ENCODE measurements around the gene FTO. TPM values are rescaled to one million over a fixed set of nuclear protein-coding genes. Genes with fewer than 3 reads are reported as not detected.

The FTO gene
- total and polyA plus RNA-seq, 7 experiments from 2014 or later = 47.2 to 104 (median 58.3) TPM

DNA sequence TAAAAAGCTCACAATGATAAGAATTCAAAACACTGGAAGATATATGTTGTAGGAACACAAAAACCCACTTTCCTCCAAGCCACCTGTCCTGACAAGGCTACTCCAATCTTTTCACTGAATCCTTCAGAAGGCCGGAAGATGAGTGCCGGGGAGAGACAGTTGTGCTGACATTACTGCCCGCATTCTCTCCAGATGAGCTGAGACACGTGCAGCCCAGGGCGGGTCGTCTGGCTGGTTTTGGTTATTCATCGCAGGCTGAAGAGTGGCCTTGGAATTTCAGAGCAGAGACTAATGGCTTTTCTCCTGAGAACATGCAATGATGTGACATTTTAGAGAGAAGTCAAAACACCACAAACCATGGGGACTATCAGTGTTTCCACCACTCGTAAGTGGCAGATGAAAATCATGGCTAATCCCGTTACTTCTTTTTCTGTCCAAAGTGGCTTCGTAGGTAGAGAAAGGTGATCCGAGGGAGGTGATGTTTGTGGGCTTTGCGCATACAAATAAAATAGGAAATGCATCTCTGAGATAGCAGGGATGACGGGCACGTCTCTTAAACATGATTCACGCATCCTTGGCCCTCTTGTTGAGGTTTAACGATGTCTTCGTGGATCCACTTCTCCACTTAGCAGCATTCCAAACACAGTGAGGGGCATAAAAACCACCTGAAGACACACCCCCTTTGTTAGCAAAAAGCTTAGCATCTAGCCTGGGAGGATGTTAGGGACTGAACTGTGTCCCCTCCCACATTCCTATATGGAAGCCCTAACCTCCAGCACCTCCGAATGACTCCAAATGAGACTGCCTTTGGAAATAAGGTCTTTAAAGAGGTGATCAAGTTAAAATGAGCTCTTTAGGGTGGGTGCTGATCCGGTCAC, 448.6 kb downstream of the FTO start:
- Mint-ChIP-seq H3K4me3 (no peak overlapping the region), H3K9me3 (peaks cover 0 to 16% (median 9%) of the 10 kb centered on the region in 11 donors), H3K36me3 (no peaks in the 10 kb centered on the region), H3K27ac (no peak overlapping the region), H3K27me3 (peaks cover under 1 to 23% (median 15%) of the 10 kb centered on the region in 5 donors), H3K4me1 (no peaks in the 10 kb centered on the region)
- no peak for ATAC-seq
- Histone ChIP-seq H3K9me3 (ENCODE audit: control insufficient read depth in 2 of 3, low read length in 3 of 3) (no peaks in the 10 kb centered on the region), H3K36me3 (ENCODE audit: control insufficient read depth in 2 of 3, insufficient read depth in 3 of 3, low read length in 3 of 3) (no peaks in the 10 kb centered on the region), H3K4me1 (ENCODE audit: control insufficient read depth in 2 of 2, insufficient read depth in 2 of 2, low read length in 2 of 2) (no peaks in the 10 kb centered on the region), H3K27me3 (ENCODE audit: control insufficient read depth in 2 of 2, insufficient read depth in 2 of 2, low read length in 2 of 2) (no peaks in the 10 kb centered on the region), H3K27ac (ENCODE audit: low read depth, low read length) (no peak overlapping the region), H3K4me3 (ENCODE audit: low read length) (no peak overlapping the region)
- ChIA-PET CTCF (no interaction called here), POLR2A (no interaction called here)
- intact Hi-C loops (cut with micrococcal nuclease) = no loop called here
- DNase-seq = no peak

DNA sequence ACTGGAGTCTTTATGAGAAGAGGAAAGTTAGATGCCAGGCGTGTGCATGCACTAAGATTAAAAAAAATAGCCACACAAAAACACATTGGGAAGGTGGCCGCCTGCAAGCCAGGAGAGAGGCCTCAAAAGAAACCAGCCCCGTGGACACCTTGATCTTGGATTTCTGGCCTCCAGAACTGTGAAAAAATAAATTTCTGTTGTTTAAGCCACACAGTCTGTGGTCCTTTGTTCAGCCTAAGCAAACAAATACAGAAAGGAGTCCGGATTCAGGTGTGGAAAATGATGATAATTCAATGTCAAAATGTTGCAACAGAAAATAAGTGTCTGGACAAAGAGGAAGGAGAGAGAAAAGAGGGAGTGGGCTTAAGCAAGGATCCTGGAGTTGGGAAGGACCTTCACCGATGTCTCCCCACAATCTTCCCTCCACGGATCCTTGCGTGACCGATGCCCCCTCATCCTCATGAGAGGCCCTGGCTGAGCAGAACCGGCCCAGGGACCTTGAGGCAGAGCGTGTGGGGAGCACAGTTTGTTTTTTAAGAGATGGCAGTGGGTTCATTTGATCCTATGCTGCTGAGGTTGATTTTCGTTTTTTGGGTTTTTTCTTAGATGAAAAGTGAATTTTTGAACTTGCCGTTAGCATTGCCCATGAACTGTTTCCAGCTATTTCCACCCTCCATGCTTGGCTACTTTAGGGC, 449.4 kb downstream of the FTO start:
- Histone ChIP-seq H3K9me3 (ENCODE audit: control insufficient read depth in 2 of 3, low read length in 3 of 3) (no peaks in the 10 kb centered on the region), H3K4me3 (ENCODE audit: low read length) (no peak overlapping the region), H3K4me1 (ENCODE audit: control insufficient read depth in 2 of 2, insufficient read depth in 2 of 2, low read length in 2 of 2) (no peaks in the 10 kb centered on the region), H3K27me3 (ENCODE audit: control insufficient read depth in 2 of 2, insufficient read depth in 2 of 2, low read length in 2 of 2) (no peaks in the 10 kb centered on the region), H3K27ac (ENCODE audit: low read depth, low read length) (no peak overlapping the region), H3K36me3 (ENCODE audit: control insufficient read depth in 2 of 3, insufficient read depth in 3 of 3, low read length in 3 of 3) (no peaks in the 10 kb centered on the region)
- ATAC-seq (no peak), DNase-seq (no peak)
- intact Hi-C loops (cut with micrococcal nuclease) = no loop called here
- H3K27me3 Mint-ChIP-seq = peaks cover 0 to 22% (median 15%) of the 10 kb centered on the region in 5 donors
- no peaks in the 10 kb centered on the region for H3K36me3 Mint-ChIP-seq
- H3K27ac Mint-ChIP-seq = no peak overlapping the region
- CTCF ChIA-PET = no interaction called here
- no peaks in the 10 kb centered on the region for H3K4me1 Mint-ChIP-seq
- H3K9me3 Mint-ChIP-seq = peaks cover 0 to 16% (median 9%) of the 10 kb centered on the region in 11 donors
- no peak overlapping the region for H3K4me3 Mint-ChIP-seq
- POLR2A ChIA-PET = no interaction called here

DNA sequence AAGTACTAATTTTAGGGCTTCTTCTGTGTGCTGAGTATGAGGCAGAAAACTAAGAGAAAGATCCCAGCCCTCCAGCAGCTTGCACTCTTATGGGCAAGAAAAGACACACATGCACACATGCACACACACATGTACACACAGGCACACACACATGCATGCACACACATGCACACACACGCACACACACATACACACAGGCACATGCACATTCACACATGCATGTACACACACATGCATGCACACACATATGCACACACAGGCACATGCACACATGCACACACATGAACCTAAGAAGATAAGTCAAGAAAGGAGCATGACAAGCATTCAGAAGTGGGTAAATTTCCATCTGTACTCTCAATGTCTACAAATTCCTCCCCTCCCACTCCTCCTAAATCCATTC, 452.4 kb downstream of the FTO start:
- Mint-ChIP-seq H3K9me3 (peaks cover 5 to 25% (median 9%) of the 10 kb centered on the region in 11 donors), H3K36me3 (no peaks in the 10 kb centered on the region), H3K4me1 (no peaks in the 10 kb centered on the region), H3K27ac (no peak overlapping the region), H3K27me3 (peaks cover 0 to 15% (median 7%) of the 10 kb centered on the region in 5 donors), H3K4me3 (no peak overlapping the region)
- CTCF ChIA-PET = no interaction called here
- POLR2A ChIA-PET = no interaction called here
- DNase-seq (no peak), ATAC-seq (no peak)
- intact Hi-C loops (cut with micrococcal nuclease) = no loop called here
- Histone ChIP-seq H3K27ac (ENCODE audit: low read depth, low read length) (no peak overlapping the region), H3K27me3 (ENCODE audit: control insufficient read depth in 2 of 2, insufficient read depth in 2 of 2, low read length in 2 of 2) (no peaks in the 10 kb centered on the region), H3K9me3 (ENCODE audit: control insufficient read depth in 2 of 3, low read length in 3 of 3) (no peaks in the 10 kb centered on the region), H3K4me3 (ENCODE audit: low read length) (no peak overlapping the region), H3K4me1 (ENCODE audit: control insufficient read depth in 2 of 2, insufficient read depth in 2 of 2, low read length in 2 of 2) (no peaks in the 10 kb centered on the region), H3K36me3 (ENCODE audit: control insufficient read depth in 2 of 3, insufficient read depth in 3 of 3, low read length in 3 of 3) (no peaks in the 10 kb centered on the region)

DNA sequence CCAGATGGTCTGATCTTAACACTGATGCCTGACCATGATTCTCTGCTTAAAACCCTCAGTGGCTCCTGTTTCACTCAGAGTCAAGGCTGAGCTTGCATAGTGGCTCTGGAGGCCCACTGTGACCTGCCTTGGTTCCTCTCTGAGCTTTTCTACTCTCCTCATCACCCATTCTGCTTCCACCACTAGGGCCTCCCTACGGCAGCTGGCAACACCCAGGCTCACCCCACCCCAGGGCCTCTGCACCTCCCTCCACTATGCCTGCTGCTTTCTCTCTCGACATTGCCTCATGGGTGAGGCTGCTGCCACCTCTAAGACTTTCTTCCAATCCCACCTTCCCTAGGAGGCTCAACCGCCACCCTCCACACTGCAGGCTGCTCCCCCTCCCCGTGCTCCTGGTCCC, 455.0 kb downstream of the FTO start:
- ChIA-PET CTCF (no interaction called here), POLR2A (no interaction called here)

DNA sequence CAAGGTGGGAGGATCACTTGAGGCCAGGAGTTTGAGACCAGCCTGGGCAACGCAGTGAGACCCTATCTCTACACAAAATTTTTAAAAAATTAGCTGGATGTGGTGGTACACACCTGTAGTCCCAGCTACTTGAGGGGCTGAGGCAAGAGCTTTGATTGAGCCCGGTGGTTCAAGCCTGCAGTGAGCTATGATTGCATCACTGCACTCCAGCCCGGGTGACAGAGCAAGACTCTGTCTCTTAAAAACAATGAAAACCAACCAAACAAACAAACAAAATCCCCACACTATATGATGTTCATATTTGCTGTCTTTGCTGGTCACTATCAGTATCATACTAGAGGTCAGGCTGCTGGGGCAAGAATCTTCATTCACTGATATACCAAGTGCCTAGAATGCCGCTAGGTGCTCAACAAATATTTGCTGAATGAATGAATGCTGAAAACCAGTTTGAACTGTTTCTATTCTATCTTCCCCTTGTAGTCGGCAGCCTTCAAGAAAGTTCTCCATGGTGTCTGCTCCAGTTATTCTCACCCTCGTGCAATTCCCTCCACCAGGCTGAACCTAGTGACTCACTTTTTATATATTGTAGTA, 455.6 kb downstream of the FTO start:
- peaks cover 0 to 26% (median 12%) of the 10 kb centered on the region in 5 donors for H3K27me3 Mint-ChIP-seq
- Histone ChIP-seq H3K27ac (ENCODE audit: low read depth, low read length) (no peak overlapping the region), H3K9me3 (ENCODE audit: control insufficient read depth in 2 of 3, low read length in 3 of 3) (no peaks in the 10 kb centered on the region), H3K27me3 (ENCODE audit: control insufficient read depth in 2 of 2, insufficient read depth in 2 of 2, low read length in 2 of 2) (no peaks in the 10 kb centered on the region), H3K36me3 (ENCODE audit: control insufficient read depth in 2 of 3, insufficient read depth in 3 of 3, low read length in 3 of 3) (no peaks in the 10 kb centered on the region), H3K4me1 (ENCODE audit: control insufficient read depth in 2 of 2, insufficient read depth in 2 of 2, low read length in 2 of 2) (no peaks in the 10 kb centered on the region), H3K4me3 (ENCODE audit: low read length) (no peak overlapping the region)
- ATAC-seq = no peak
- intact Hi-C loops (cut with micrococcal nuclease) = no loop called here
- ChIA-PET POLR2A (no interaction called here), CTCF (no interaction called here)
- peaks cover 0 to 4% (median 0%) of the 10 kb centered on the region in 5 donors for H3K36me3 Mint-ChIP-seq
- peaks cover 5 to 25% (median 13%) of the 10 kb centered on the region in 11 donors for H3K9me3 Mint-ChIP-seq
- no peaks in the 10 kb centered on the region for H3K4me1 Mint-ChIP-seq
- no peak overlapping the region for H3K4me3 Mint-ChIP-seq
- H3K27ac Mint-ChIP-seq = no peak overlapping the region
- DNase-seq = no peak

More for the DNA sequence above, 455.0 kb downstream of the FTO start:
- H3K4me3 Mint-ChIP-seq = no peak overlapping the region
- H3K9me3 Mint-ChIP-seq = peaks cover 5 to 25% (median 13%) of the 10 kb centered on the region in 11 donors
- Histone ChIP-seq H3K27ac (ENCODE audit: low read depth, low read length) (no peak overlapping the region), H3K36me3 (ENCODE audit: control insufficient read depth in 2 of 3, insufficient read depth in 3 of 3, low read length in 3 of 3) (no peaks in the 10 kb centered on the region), H3K4me1 (ENCODE audit: control insufficient read depth in 2 of 2, insufficient read depth in 2 of 2, low read length in 2 of 2) (no peaks in the 10 kb centered on the region), H3K27me3 (ENCODE audit: control insufficient read depth in 2 of 2, insufficient read depth in 2 of 2, low read length in 2 of 2) (no peaks in the 10 kb centered on the region), H3K9me3 (ENCODE audit: control insufficient read depth in 2 of 3, low read length in 3 of 3) (no peaks in the 10 kb centered on the region), H3K4me3 (ENCODE audit: low read length) (no peak overlapping the region)
- H3K27me3 Mint-ChIP-seq = peaks cover 0 to 26% (median 12%) of the 10 kb centered on the region in 5 donors
- no peak for ATAC-seq
- no peak for DNase-seq
- H3K27ac Mint-ChIP-seq = peak overlapping the region in 2 of 9 donors; percentile 16 to 40
- intact Hi-C loops (cut with micrococcal nuclease) = no loop called here
- H3K4me1 Mint-ChIP-seq = no peaks in the 10 kb centered on the region
- peaks cover 0 to 3% (median 0%) of the 10 kb centered on the region in 5 donors for H3K36me3 Mint-ChIP-seq

DNA sequence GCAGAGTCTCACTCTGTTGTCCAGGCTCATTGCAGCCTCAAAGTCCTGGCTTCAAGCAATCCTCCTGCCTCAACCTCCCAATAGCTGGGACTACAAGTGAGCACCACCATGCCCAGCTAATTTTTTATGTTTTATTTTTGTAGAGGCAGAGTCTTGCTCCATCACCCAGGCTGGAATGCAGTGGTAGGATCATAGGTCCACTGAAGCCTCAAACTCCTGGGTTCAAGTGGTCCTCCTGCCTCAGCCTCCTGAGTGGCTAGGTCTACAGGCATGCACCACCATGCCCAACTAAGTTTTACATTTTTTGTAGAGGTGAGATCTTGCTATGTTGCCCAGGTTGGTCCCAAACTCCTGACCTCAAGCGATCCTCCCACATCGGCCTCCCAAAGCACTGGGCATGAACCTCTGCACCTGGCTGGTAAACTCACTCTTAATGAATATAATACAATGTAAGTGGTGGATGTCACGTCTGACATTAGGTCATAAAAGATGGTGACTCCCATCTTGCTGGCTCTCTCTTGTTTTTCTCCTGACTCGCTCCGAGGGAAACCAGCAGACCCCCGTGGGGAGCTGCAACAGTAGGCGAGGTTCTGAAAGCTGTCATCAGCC, 456.4 kb downstream of the FTO start:
- ATAC-seq = no peak
- ChIA-PET POLR2A (no interaction called here), CTCF (no interaction called here)
- Histone ChIP-seq H3K4me1 (ENCODE audit: control insufficient read depth in 2 of 2, insufficient read depth in 2 of 2, low read length in 2 of 2) (no peaks in the 10 kb centered on the region), H3K27me3 (ENCODE audit: control insufficient read depth in 2 of 2, insufficient read depth in 2 of 2, low read length in 2 of 2) (no peaks in the 10 kb centered on the region), H3K4me3 (ENCODE audit: low read length) (no peak overlapping the region), H3K36me3 (ENCODE audit: control insufficient read depth in 2 of 3, insufficient read depth in 3 of 3, low read length in 3 of 3) (no peaks in the 10 kb centered on the region), H3K27ac (ENCODE audit: low read depth, low read length) (no peak overlapping the region), H3K9me3 (ENCODE audit: control insufficient read depth in 2 of 3, low read length in 3 of 3) (no peaks in the 10 kb centered on the region)
- DNase-seq = no peak
- H3K27me3 Mint-ChIP-seq = peaks cover 0 to 25% (median 7%) of the 10 kb centered on the region in 5 donors
- intact Hi-C loops (cut with micrococcal nuclease) = no loop called here
- H3K27ac Mint-ChIP-seq = no peak overlapping the region
- peaks cover 5 to 25% (median 9%) of the 10 kb centered on the region in 11 donors for H3K9me3 Mint-ChIP-seq
- H3K4me3 Mint-ChIP-seq = no peak overlapping the region
- H3K4me1 Mint-ChIP-seq = no peaks in the 10 kb centered on the region
- H3K36me3 Mint-ChIP-seq = peaks cover 0 to 4% (median 0%) of the 10 kb centered on the region in 5 donors

Measured in naive thymus-derived CD4-positive, alpha-beta T cell (primary cell).